ENCODE data around the gene ACTG1.

GRCh38 chr17:81539961-81540675 is 27.5 kb upstream of the ACTG1 start:
- no peak for TF ChIP-seq CTCF (IDR thresholded peaks at IDR 0.05)
- no peak for TF ChIP-seq POLR2A (IDR thresholded peaks at IDR 0.05; ENCODE audit: low read depth)

Measured in esophagus muscularis mucosa (tissue), 3 donors.